SU-DHL-6 (cell line): ENCODE data around the gene SCAMP5.
A peak's percentile ranks its signal among the peaks of the same experiment; 100 is the strongest.

ENCODE experiments used
- H2AFZ ChIP-seq: fragments of 200-600 bp; sonication (generic); 2 replicates; pipeline ENCODE4 v1.6.1; 2014; ENCODE audit warnings: low read depth, mild to moderate bottlenecking, moderate library complexity, mixed read lengths, antibody characterized with exemption, low read length; ENCODE audit not compliant: severe bottlenecking
- H3F3A ChIP-seq: fragments of 200-600 bp; shearing (Covaris generic); 2 replicates; pipeline ENCODE4 v1.6.0; 2016; ENCODE audit warnings: antibody characterized with exemption, mild to moderate bottlenecking; ENCODE audit not compliant: insufficient read depth
- H3K27ac ChIP-seq: fragments of 200-600 bp; sonication (generic); 2 replicates; pipeline ENCODE4 v1.5.1; 2016; ENCODE audit warnings: low read depth, mild to moderate bottlenecking, low read length, moderate library complexity, mixed read lengths
- H3K27me3 ChIP-seq: fragments of 200-600 bp; sonication (generic), shearing (Covaris generic); 2 replicates; pipeline ENCODE4 v1.6.0; 2014; ENCODE audit warnings: mild to moderate bottlenecking, low read length
- H3K36me3 ChIP-seq: fragments of 200-600 bp; sonication (generic); 2 replicates; pipeline ENCODE4 v1.6.1; 2014; ENCODE audit warnings: mild to moderate bottlenecking, low read length, mixed read lengths
- H3K4me2 ChIP-seq: fragments of 300-600, 200-600 bp; shearing (Covaris generic), sonication (generic); 2 replicates; pipeline ENCODE4 v1.6.0; 2014; ENCODE audit warnings: low read length, low read depth, mild to moderate bottlenecking; ENCODE audit not compliant: poor library complexity, severe bottlenecking
- H3K4me3 ChIP-seq: fragments of 200-600 bp; sonication (generic); 2 replicates; pipeline ENCODE4 v1.5.1; 2014; ENCODE audit warnings: antibody characterized with exemption, low read length, mild to moderate bottlenecking, mixed read lengths; ENCODE audit not compliant: insufficient read depth, poor library complexity, severe bottlenecking
- H3K79me2 ChIP-seq: fragments of 200-600 bp; sonication (generic); 2 replicates; pipeline ENCODE4 v1.6.1; 2014; ENCODE audit warnings: mild to moderate bottlenecking, low read length, moderate library complexity; ENCODE audit not compliant: insufficient read depth
- H3K9ac ChIP-seq: fragments of 200-600 bp; sonication (generic); 2 replicates; pipeline ENCODE4 v1.7.0; 2014; ENCODE audit warnings: mild to moderate bottlenecking, low read length
- H3K9me2 ChIP-seq: fragments of 200-600 bp; sonication (generic); replicated peaks from 2 replicates; pipeline ENCODE4 v1.6.1; 2014; ENCODE audit warnings: low read length; ENCODE audit not compliant: insufficient read depth
- H3K9me3 ChIP-seq: fragments of 200-600 bp; sonication (generic); 2 replicates; pipeline ENCODE4 v1.6.1; 2014; ENCODE audit warnings: low read length, mixed read lengths; ENCODE audit not compliant: insufficient read depth
- H4K20me1 ChIP-seq: fragments of 200-600 bp; sonication (generic); 2 replicates; pipeline ENCODE4 v1.6.1; 2014; ENCODE audit warnings: low read depth, mild to moderate bottlenecking, antibody characterized with exemption, low read length, moderate library complexity, mixed read lengths
- EZH2phosphoT487 ChIP-seq: fragments of 200-600 bp; sonication (generic), shearing (Covaris generic); conservative IDR thresholded peaks from 2 replicates; pipeline ENCODE4 v1.6.1; 2018; ENCODE audit warnings: mild to moderate bottlenecking, antibody characterized with exemption, low read length, moderate library complexity, mixed read lengths
- TF ChIP-seq, protein P1 (sequence below): fragments of 200-600 bp; sonication (generic); IDR thresholded peaks from one replicate; pipeline ENCODE4 v1.5.1; 2017; ENCODE audit warnings: antibody characterized with exemption, mild to moderate bottlenecking, low read length, moderate library complexity; ENCODE audit not compliant: insufficient read depth, poor library complexity, severe bottlenecking

Gene SCAMP5

DNA sequence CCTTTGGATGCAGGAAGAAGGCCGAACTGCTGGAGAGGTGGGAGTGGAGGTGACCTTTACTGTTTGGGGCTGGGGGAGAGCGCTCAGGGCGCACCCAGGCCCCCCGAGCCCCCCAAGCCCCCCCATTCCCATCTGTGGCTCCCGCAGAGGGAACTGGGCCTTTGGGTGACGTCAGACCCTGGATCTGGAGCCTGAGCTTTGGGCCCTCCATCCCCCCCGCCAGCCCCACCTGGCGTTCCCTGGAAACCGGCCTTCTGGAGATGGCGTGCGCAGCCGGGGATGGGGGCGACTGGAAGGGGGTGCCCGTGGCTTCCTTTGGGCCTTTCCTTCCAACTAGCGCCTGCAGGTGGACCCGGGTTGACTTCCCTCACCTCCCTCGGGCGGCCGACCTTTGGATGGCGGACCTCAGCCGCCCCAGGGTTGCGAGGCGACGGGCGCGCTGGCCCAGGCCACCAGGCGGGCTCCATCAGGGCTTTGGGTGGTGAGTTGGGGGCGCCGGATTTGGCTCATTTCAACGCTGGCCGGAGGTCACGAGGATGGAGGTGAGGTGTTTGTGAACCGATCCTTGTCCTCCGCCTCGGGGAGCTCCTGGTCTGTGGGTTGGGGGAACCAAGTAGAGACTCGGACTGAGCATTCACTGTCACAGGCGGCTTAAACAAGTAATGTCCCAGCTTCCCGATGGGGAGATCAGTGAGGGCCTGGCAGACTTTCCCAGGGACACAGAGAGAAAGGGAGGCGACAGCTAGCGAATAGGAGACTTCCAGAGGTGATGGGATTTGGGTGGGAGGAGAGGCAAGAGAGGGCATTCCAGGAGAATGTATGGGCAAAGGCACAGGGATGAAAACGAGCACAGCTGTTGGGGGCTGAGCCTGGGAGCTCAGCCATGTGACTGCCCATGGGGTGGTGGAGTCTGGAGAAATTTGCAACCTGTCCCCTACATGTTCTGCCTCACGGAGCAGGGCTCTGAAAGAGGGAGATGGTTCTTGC lies 709 bp downstream of the SCAMP5 start:
- Histone ChIP-seq H3K36me3 (no peaks in the 10 kb centered on the region), H3F3A (peaks cover 4% of the 10 kb centered on the region; the same call in 1 of the 2 replicates), H3K27me3 (no peaks in the 10 kb centered on the region), H2AFZ (peak overlapping the region; percentile 37), H3K9ac (peak overlapping the region; percentile 72), H4K20me1 (no peaks in the 10 kb centered on the region), H3K4me3 (peak overlapping the region; percentile 70), H3K9me3 (no peaks in the 10 kb centered on the region), H3K4me2 (peak overlapping the region; percentile 87), H3K27ac (no peak overlapping the region), H3K79me2 (no peaks in the 10 kb centered on the region), H3K9me2 (no peaks in the 10 kb centered on the region)
- TF ChIP-seq EZH2phosphoT487, result no peak
- TF ChIP-seq, protein P1, sequence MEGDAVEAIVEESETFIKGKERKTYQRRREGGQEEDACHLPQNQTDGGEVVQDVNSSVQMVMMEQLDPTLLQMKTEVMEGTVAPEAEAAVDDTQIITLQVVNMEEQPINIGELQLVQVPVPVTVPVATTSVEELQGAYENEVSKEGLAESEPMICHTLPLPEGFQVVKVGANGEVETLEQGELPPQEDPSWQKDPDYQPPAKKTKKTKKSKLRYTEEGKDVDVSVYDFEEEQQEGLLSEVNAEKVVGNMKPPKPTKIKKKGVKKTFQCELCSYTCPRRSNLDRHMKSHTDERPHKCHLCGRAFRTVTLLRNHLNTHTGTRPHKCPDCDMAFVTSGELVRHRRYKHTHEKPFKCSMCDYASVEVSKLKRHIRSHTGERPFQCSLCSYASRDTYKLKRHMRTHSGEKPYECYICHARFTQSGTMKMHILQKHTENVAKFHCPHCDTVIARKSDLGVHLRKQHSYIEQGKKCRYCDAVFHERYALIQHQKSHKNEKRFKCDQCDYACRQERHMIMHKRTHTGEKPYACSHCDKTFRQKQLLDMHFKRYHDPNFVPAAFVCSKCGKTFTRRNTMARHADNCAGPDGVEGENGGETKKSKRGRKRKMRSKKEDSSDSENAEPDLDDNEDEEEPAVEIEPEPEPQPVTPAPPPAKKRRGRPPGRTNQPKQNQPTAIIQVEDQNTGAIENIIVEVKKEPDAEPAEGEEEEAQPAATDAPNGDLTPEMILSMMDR, result no peak

GRCh38 chr15:74997141-74997540 lies 1.8 kb downstream of the SCAMP5 start:
- Histone ChIP-seq H3K36me3 (no peaks in the 10 kb centered on the region), H3K9me2 (no peaks in the 10 kb centered on the region), H3F3A (peaks cover 4% of the 10 kb centered on the region; the same call in 1 of the 2 replicates), H3K4me3 (no peak overlapping the region), H3K4me2 (no peak overlapping the region), H3K27ac (no peak overlapping the region), H3K79me2 (no peaks in the 10 kb centered on the region), H3K9me3 (no peaks in the 10 kb centered on the region), H3K9ac (no peak overlapping the region), H3K27me3 (no peaks in the 10 kb centered on the region), H4K20me1 (no peaks in the 10 kb centered on the region), H2AFZ (no peak overlapping the region)
- TF ChIP-seq, protein P1, result no peak
- no peak for TF ChIP-seq EZH2phosphoT487

- Histone ChIP-seq H3K9ac (no peak overlapping the region), H3K4me3 (no peak overlapping the region), H3K27ac (no peak overlapping the region), H3F3A (peaks cover 4% of the 10 kb centered on the region; the same call in 1 of the 2 replicates), H3K79me2 (no peaks in the 10 kb centered on the region), H3K9me2 (no peaks in the 10 kb centered on the region), H2AFZ (no peak overlapping the region), H3K4me2 (no peak overlapping the region), H3K36me3 (no peaks in the 10 kb centered on the region), H3K27me3 (no peaks in the 10 kb centered on the region), H4K20me1 (no peaks in the 10 kb centered on the region), H3K9me3 (no peaks in the 10 kb centered on the region)
- TF ChIP-seq, protein P1, result no peak
- TF ChIP-seq EZH2phosphoT487, result no peak
Observed at GRCh38 chr15:74997543-74997942, 2.2 kb downstream of the SCAMP5 start.
